Activated CD4-positive, alpha-beta memory T cell treated with anti-CD3 and anti-CD28 coated beads, Interleukin-2, amount 10 ng/mL, durations not matched to agents 7 days and 5 days (primary cell): ENCODE data around the gene OR2D3. TPM values are rescaled to one million over a fixed set of nuclear protein-coding genes. Genes with fewer than 3 reads are reported as not detected.
"Not testable (repeated sequence)": the region's sequence is repeated elsewhere in the genome, so short reads cannot be mapped to it uniquely, and the experiment has no call there.

Source experiments
- CTCF ChIA-PET: fragments of 350-600 bp; sonication (Branson Sonifier 250); formaldehyde crosslinking; loops from one replicate; lab custom pipeline; 2021; ENCODE audit warnings: antibody characterized with exemption, inconsistent platforms; lab: Charles Lee
- POLR2A ChIA-PET: fragments of 350-600 bp; sonication (Branson Sonifier 250); formaldehyde crosslinking; loops from one replicate; lab custom pipeline; 2021; ENCODE audit warnings: antibody characterized with exemption; lab: Charles Lee
- DNase-seq: peaks from one replicate; pipeline ENCODE4 v3.0.0-alpha.2; 2020
- H3K27ac Mint-ChIP-seq: one replicate; pipeline ENCODE4 v1.8.0; 2021; ENCODE audit warnings: mild to moderate bottlenecking, mixed read lengths
- H3K27me3 Mint-ChIP-seq: one replicate; pipeline ENCODE4 v1.8.0; 2021; ENCODE audit warnings: mixed read lengths
- H3K36me3 Mint-ChIP-seq: one replicate; pipeline ENCODE4 v1.8.0; 2021; ENCODE audit warnings: low read depth, mixed read lengths
- H3K4me1 Mint-ChIP-seq: one replicate; pipeline ENCODE4 v1.8.0; 2021; ENCODE audit warnings: mixed read lengths
- H3K4me3 Mint-ChIP-seq: one replicate; pipeline ENCODE4 v1.8.0; 2021; ENCODE audit warnings: mild to moderate bottlenecking, mixed read lengths
- H3K9me3 Mint-ChIP-seq: one replicate; pipeline ENCODE4 v1.8.0; 2021; ENCODE audit warnings: mixed read lengths
- total RNA-seq, 2 experiments: library from RNA; stranded (reverse); gene quantifications; one replicate each; pipeline ENCODE4 v1.2.3, GENCODE V29; 2021

The OR2D3 gene
- total RNA-seq, 2 experiments from 2014 or later, result not detected

GRCh38 chr11:6954248-6954647, 33.4 kb downstream of the OR2D3 start:
- H3K27ac Mint-ChIP-seq, POLR2A ChIA-PET, DNase-seq, H3K36me3 Mint-ChIP-seq, H3K9me3 Mint-ChIP-seq, H3K4me1 Mint-ChIP-seq, H3K27me3 Mint-ChIP-seq, CTCF ChIA-PET, H3K4me3 Mint-ChIP-seq: not testable (repeated sequence)

GRCh38 chr11:6962141-6962540, 41.3 kb downstream of the OR2D3 start:
- Mint-ChIP-seq H3K27ac (no peak overlapping the region), H3K4me3 (no peak overlapping the region), H3K36me3 (no peaks in the 10 kb centered on the region), H3K9me3 (no peaks in the 10 kb centered on the region), H3K27me3 (no peaks in the 10 kb centered on the region), H3K4me1 (no peaks in the 10 kb centered on the region)
- ChIA-PET POLR2A (no interaction called here), CTCF (no interaction called here)
- no peak for DNase-seq

DNA sequence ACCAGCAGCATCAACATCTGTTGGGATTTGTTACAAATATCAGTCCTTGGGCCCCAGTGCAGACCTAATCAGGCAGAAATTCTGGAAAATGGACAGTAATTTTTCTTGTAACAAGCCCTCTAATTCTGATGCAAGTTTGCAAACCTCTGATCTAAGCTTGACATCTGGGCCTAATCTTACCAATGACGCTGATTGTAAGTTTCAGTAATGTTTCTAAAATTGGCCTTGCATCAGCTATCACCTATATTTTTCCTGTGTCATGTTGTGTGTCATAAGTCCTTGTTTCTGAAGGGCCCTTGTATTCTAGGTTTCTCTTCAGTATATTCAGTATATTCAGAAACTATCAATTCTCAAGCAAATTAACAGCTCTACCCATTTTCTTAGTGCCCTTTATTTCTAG, 41.9 kb downstream of the OR2D3 start:
- Mint-ChIP-seq H3K27ac (no peak overlapping the region), H3K4me3 (no peak overlapping the region), H3K27me3 (no peaks in the 10 kb centered on the region), H3K9me3 (no peaks in the 10 kb centered on the region), H3K4me1 (no peaks in the 10 kb centered on the region), H3K36me3 (no peaks in the 10 kb centered on the region)
- POLR2A ChIA-PET, result no interaction called here
- no peak for DNase-seq
- CTCF ChIA-PET, result no interaction called here

DNA sequence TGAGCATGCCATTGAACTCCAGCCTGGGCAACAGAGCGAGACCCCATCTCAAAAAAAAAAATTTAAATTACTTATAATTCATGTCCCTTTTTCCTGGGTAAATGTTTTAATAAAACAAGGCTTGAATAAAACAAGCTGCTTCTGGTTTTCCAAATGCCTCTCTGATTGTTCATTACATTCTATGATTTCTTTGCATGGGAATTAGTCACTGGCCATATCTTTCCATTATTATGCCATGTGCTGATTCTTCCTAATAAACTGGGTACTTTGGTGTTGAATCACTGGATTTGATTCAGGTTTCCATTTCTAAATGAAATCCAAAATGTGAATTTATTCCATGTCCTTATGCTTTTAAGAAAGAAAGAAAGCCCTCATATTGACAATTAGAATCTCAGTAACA, 48.0 kb downstream of the OR2D3 start:
- Mint-ChIP-seq H3K4me3 (no peak overlapping the region), H3K36me3 (no peaks in the 10 kb centered on the region), H3K27ac (no peak overlapping the region), H3K4me1 (no peaks in the 10 kb centered on the region), H3K27me3 (no peaks in the 10 kb centered on the region), H3K9me3 (no peaks in the 10 kb centered on the region)
- DNase-seq, result no peak
- ChIA-PET CTCF (interaction anchor here (1.1 kb wide), 1 partner anchor 175 kb away, joined by 3 read pairs; no protein-coding TSS in a partner anchor), POLR2A (no interaction called here)

DNA sequence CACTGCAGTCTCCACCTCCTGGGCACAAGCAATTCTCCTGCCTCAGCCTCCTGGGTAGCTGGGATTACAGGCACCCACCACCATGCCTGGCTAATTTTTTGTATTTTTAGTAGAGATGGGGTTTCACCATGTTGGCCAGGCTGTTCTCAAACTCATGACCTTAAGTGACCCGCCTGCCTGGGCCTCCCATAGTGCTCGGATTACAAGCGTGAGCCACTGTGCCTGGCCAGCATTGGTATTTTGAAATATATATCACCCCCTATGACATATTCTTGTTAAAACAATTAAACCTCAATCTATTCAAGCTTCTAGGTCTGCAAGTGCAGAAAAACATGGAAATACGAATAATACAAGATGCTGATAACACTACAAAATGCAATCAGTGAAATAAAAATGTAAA, 49.1 kb downstream of the OR2D3 start:
- H3K27me3 Mint-ChIP-seq, POLR2A ChIA-PET, H3K36me3 Mint-ChIP-seq, H3K4me1 Mint-ChIP-seq, H3K4me3 Mint-ChIP-seq, DNase-seq, H3K27ac Mint-ChIP-seq, H3K9me3 Mint-ChIP-seq, CTCF ChIA-PET: not testable (repeated sequence)

Other genes with a start within 250 kb of the OR2D3 start
- 10 to 100 TPM; 54.1 to 56.3 TPM for gene MRPL17, start 237.7 kb upstream of the OR2D3 start, total RNA-seq
- gene OR2AG2, start 149.0 kb upstream of the OR2D3 start, total RNA-seq, result not detected
- gene OR2AG1, start 138.0 kb upstream of the OR2D3 start, total RNA-seq, result not detected
- not detected for gene OR6A2, start 121.3 kb upstream of the OR2D3 start, total RNA-seq
- gene OR10A5, start 75.3 kb upstream of the OR2D3 start, total RNA-seq, result not detected
- not detected for gene OR10A2, start 57.9 kb upstream of the OR2D3 start, total RNA-seq
- gene OR10A4, start 44.4 kb upstream of the OR2D3 start, total RNA-seq, result not detected
- not detected for gene OR2D2, start 28.5 kb upstream of the OR2D3 start, total RNA-seq
- under 1 TPM; 0.53 to 0.68 TPM for gene ZNF215, start 5.4 kb downstream of the OR2D3 start, total RNA-seq
- not detected for gene ZNF214, start 99.3 kb downstream of the OR2D3 start, total RNA-seq
- gene NLRP14, start 99.5 kb downstream of the OR2D3 start, total RNA-seq, result not detected
- not detected for gene RBMXL2, start 168.0 kb downstream of the OR2D3 start, total RNA-seq